ENCODE measurements around the gene AQP1. TPM values are rescaled to one million over a fixed set of nuclear protein-coding genes. Genes with fewer than 3 reads are reported as not detected.

AQP1 gene
- total RNA-seq, 4 donors from 2014 or later = 81.9 to 149 (median 113) TPM

GRCh38 chr7:30970074-30970473 lies 58.4 kb downstream of the AQP1 start:
- no peak for TF ChIP-seq POLR2A (IDR thresholded peaks at IDR 0.05)
- TF ChIP-seq CTCF (IDR thresholded peaks at IDR 0.05 in 4 of 5, conservative IDR thresholded peaks at IDR 0.05 in 1 of 5) = no peak
- Histone ChIP-seq H3K27me3 (no peaks in the 10 kb centered on the region), H3K4me1 (no peaks in the 10 kb centered on the region), H3K9me3 (no peaks in the 10 kb centered on the region), H3K4me3 (no peak overlapping the region), H3K27ac (no peak overlapping the region), H3K36me3 (no peaks in the 10 kb centered on the region)
- intact Hi-C loops (cut with DNase I; ENCODE audit: low total_unique reads) (no loop called here), in situ Hi-C loops (cut with MboI; ENCODE audit: low sequenced_read_pairs in 4 of 4) (loop anchor here in 1 of 4 donors (5.0 kb wide), 1 partner anchor 168 kb away; no protein-coding TSS in a partner anchor)
- DNase-seq (no peak), ATAC-seq (no peak)

- Histone ChIP-seq H3K4me3 (no peak overlapping the region), H3K9me3 (no peaks in the 10 kb centered on the region), H3K4me1 (no peaks in the 10 kb centered on the region), H3K27me3 (no peaks in the 10 kb centered on the region), H3K27ac (no peak overlapping the region), H3K36me3 (no peaks in the 10 kb centered on the region)
- in situ Hi-C loops (cut with MboI; ENCODE audit: low sequenced_read_pairs in 4 of 4) (loop anchor here in 1 of 4 donors (5.0 kb wide), 1 partner anchor 168 kb away; no protein-coding TSS in a partner anchor), intact Hi-C loops (cut with DNase I; ENCODE audit: low total_unique reads) (no loop called here)
- DNase-seq = no peak
- TF ChIP-seq CTCF (IDR thresholded peaks at IDR 0.05 in 4 of 5, conservative IDR thresholded peaks at IDR 0.05 in 1 of 5) = no peak
- TF ChIP-seq POLR2A (IDR thresholded peaks at IDR 0.05) = no peak
- ATAC-seq = no peak
These were observed 59.0 kb downstream of the AQP1 start for GRCh38 chr7:30970594-30971094.

- no peaks in the 10 kb centered on the region for H3K9me3 ChIP-seq
- TF ChIP-seq POLR2A (IDR thresholded peaks at IDR 0.05) (no peak), CTCF (IDR thresholded peaks at IDR 0.05 in 4 of 5, conservative IDR thresholded peaks at IDR 0.05 in 1 of 5) (no peak)
- ATAC-seq = no peak
- H3K4me3 ChIP-seq = no peak overlapping the region
- H3K27me3 ChIP-seq = no peaks in the 10 kb centered on the region
- H3K36me3 ChIP-seq = no peaks in the 10 kb centered on the region
- intact Hi-C loops (cut with DNase I; ENCODE audit: low total_unique reads) = no loop called here
- H3K27ac ChIP-seq = no peak overlapping the region
- no peaks in the 10 kb centered on the region for H3K4me1 ChIP-seq
- no peak for DNase-seq
- in situ Hi-C loops (cut with MboI; ENCODE audit: low sequenced_read_pairs in 4 of 4) = loop anchor here in 1 of 4 donors (5.0 kb wide), 1 partner anchor 169 kb away; no protein-coding TSS in a partner anchor
These were observed 59.8 kb downstream of the AQP1 start for GRCh38 chr7:30971440-30971839.

GRCh38 chr7:30971840-30972563 lies 60.3 kb downstream of the AQP1 start:
- intact Hi-C loops (cut with DNase I; ENCODE audit: low total_unique reads) = no loop called here
- no peak overlapping the region for H3K27ac ChIP-seq
- no peaks in the 10 kb centered on the region for H3K9me3 ChIP-seq
- no peaks in the 10 kb centered on the region for H3K4me1 ChIP-seq
- no peak for DNase-seq
- H3K4me3 ChIP-seq = no peak overlapping the region
- in situ Hi-C loops (cut with MboI; ENCODE audit: low sequenced_read_pairs in 4 of 4) = loop anchor here in 1 of 4 donors (5.0 kb wide), 1 partner anchor 170 kb away; no protein-coding TSS in a partner anchor
- ATAC-seq = no peak
- no peak for TF ChIP-seq CTCF (IDR thresholded peaks at IDR 0.05 in 4 of 5, conservative IDR thresholded peaks at IDR 0.05 in 1 of 5)
- TF ChIP-seq POLR2A (IDR thresholded peaks at IDR 0.05) = no peak
- H3K36me3 ChIP-seq = no peaks in the 10 kb centered on the region
- H3K27me3 ChIP-seq = no peaks in the 10 kb centered on the region

Measured in gastrocnemius medialis (tissue), 4 donors.